GM12878 (cell line): ENCODE measurements around the gene ROBO1. TPM values are rescaled to one million over a fixed set of nuclear protein-coding genes. Genes with fewer than 3 reads are reported as not detected.

Experiments used
- ATAC-seq: fragments of 200-7000 bp; cut with Tn5 transposase; 3 replicates; pipeline ENCODE4 v1.9.1; 2020; ENCODE audit warnings: mild to moderate bottlenecking, moderate library complexity
- BruUV-seq: library from RNA; stranded (reverse); fragments of 400-500 nt; replicated peaks from 2 replicates; lab custom pipeline; 2021; lab: Mats Ljungman, UMichigan
- CTCF ChIA-PET: fragments of 300-600 bp; sonication (Branson Sonifier 250); formaldehyde crosslinking; extraction: SDS; loops from one replicate; lab custom pipeline; 2021; ENCODE audit warnings: inconsistent platforms; lab: Yijun Ruan, JAX
- POLR2A ChIA-PET: fragments of 350-600 bp; formaldehyde crosslinking; extraction: SDS; loops from one replicate; lab custom pipeline; 2021; ENCODE audit warnings: inconsistent platforms; lab: Charles Lee
- RAD21 ChIA-PET: fragments of 300-600 bp; sonication (Branson Sonifier 250); formaldehyde crosslinking; loops from one replicate; lab custom pipeline; 2023; ENCODE audit warnings: antibody characterized with exemption; ENCODE audit not compliant: unreplicated experiment; lab: Charles Lee
- SMC1A ChIA-PET: fragments of 300-600 bp; sonication (Branson Sonifier 250); formaldehyde crosslinking; loops from one replicate; lab custom pipeline; 2023; ENCODE audit not compliant: unreplicated experiment, uncharacterized antibody; lab: Charles Lee
- DNase-seq: peaks from one replicate; pipeline ENCODE4 v3.0.0-alpha.2; 2011; ENCODE audit warnings: low read depth, low spot score
- FAIRE-seq: peaks from 3 replicates; lab custom pipeline; 2011; peaks lifted over from hg19 to GRCh38; lab: Jason Lieb, UNC
- H2AFZ ChIP-seq: 2 replicates; pipeline ENCODE4 v1.6.0; 2011; ENCODE audit warnings: low read depth, low read length, control low read depth; ENCODE audit not compliant: control insufficient read depth
- H3K27ac ChIP-seq: 2 replicates; pipeline ENCODE4 v1.5.1; 2011; ENCODE audit warnings: control low read depth; ENCODE audit not compliant: control insufficient read depth, insufficient read depth
- H3K27me3 ChIP-seq, 2 experiments: replicated peaks in 1 of 2; 2 replicates each; pipeline versions ENCODE4 v1.6.0 to v1.6.1; 2011; ENCODE audit warnings: low read length in 1 of 2; ENCODE audit not compliant: control insufficient read depth in 2 of 2, insufficient read depth in 2 of 2
- H3K36me3 ChIP-seq, 2 experiments: 2 replicates each; pipeline ENCODE4 v1.5.1; 2011; ENCODE audit warnings: low read length in 1 of 2; ENCODE audit not compliant: control insufficient read depth in 2 of 2, insufficient read depth in 2 of 2
- H3K4me1 ChIP-seq: 2 replicates; pipeline ENCODE4 v1.6.1; 2011; ENCODE audit warnings: mild to moderate bottlenecking, low read length, moderate library complexity, mixed read lengths; ENCODE audit not compliant: control insufficient read depth, insufficient read depth
- H3K4me2 ChIP-seq: 2 replicates; pipeline ENCODE4 v1.6.0; 2011; ENCODE audit warnings: control low read depth; ENCODE audit not compliant: control insufficient read depth, insufficient read depth
- H3K4me3 ChIP-seq: fragments of 200-600 bp; sonication (generic); 2 replicates; pipeline ENCODE4 v1.5.1; 2016
- H3K79me2 ChIP-seq: 2 replicates; pipeline ENCODE4 v1.6.0; 2011; ENCODE audit warnings: low read length; ENCODE audit not compliant: control insufficient read depth, insufficient read depth
- H3K9ac ChIP-seq: 2 replicates; pipeline ENCODE4 v1.8.0; 2011; ENCODE audit warnings: low read length, control low read depth, mixed read lengths; ENCODE audit not compliant: control insufficient read depth, insufficient read depth
- H3K9me3 ChIP-seq: replicated peaks from 3 replicates; pipeline ENCODE4 v1.5.1; 2011; ENCODE audit warnings: mild to moderate bottlenecking, low read length; ENCODE audit not compliant: control insufficient read depth, insufficient read depth
- H4K20me1 ChIP-seq: 2 replicates; pipeline ENCODE4 v1.6.0; 2011; ENCODE audit not compliant: control insufficient read depth, insufficient read depth
- BACH1 ChIP-seq: fragments of 450-650 bp; IDR thresholded peaks from 2 replicates; pipeline ENCODE4 v1.6.1; 2017; ENCODE audit warnings: mild to moderate bottlenecking, borderline replicate concordance
- CHD4 ChIP-seq: fragments of 200-600 bp; sonication (generic); IDR thresholded peaks from 2 replicates; pipeline ENCODE4 v1.6.1; 2016; ENCODE audit warnings: mild to moderate bottlenecking
- E2F4 ChIP-seq: IDR thresholded peaks from 2 replicates; pipeline ENCODE4 v1.6.1; 2012; ENCODE audit warnings: low read depth, low read length, improper control_type of control experiment
- E4F1 ChIP-seq: fragments of 450-650 bp; IDR thresholded peaks from 2 replicates; pipeline ENCODE4 v1.6.1; 2018; ENCODE audit warnings: borderline replicate concordance, mild to moderate bottlenecking; ENCODE audit not compliant: partially characterized antibody
- EZH2 ChIP-seq: IDR thresholded peaks from 2 replicates; pipeline ENCODE4 v1.6.1; 2012; ENCODE audit warnings: low read depth, mild to moderate bottlenecking, control low read depth, inconsistent platforms, low read length, borderline replicate concordance; ENCODE audit not compliant: control insufficient read depth
- GATAD2B ChIP-seq: fragments of 450-650 bp; conservative IDR thresholded peaks from 2 replicates; pipeline ENCODE4 v1.6.1; 2017; ENCODE audit warnings: low read depth, mild to moderate bottlenecking, moderate library complexity
- MXI1 ChIP-seq: fragments of 150-350 bp; IDR thresholded peaks from 2 replicates; pipeline ENCODE4 v1.6.1; 2011; ENCODE audit warnings: low read depth, mild to moderate bottlenecking, inconsistent platforms, low read length, improper control_type of control experiment
- STAT3 ChIP-seq: IDR thresholded peaks from 2 replicates; pipeline ENCODE4 v1.6.1; 2011; ENCODE audit warnings: low read depth, low read length, improper control_type of control experiment
- USF2 ChIP-seq: IDR thresholded peaks from 2 replicates; pipeline ENCODE4 v1.6.1; 2011; ENCODE audit warnings: low read depth, low read length, improper control_type of control experiment, borderline replicate concordance
- WGBS: methylation state at CpG from one replicate; pipeline ENCODE4 v1.1.6; 2016; ENCODE audit warnings: low lambda C conversion rate; ENCODE audit not compliant: insufficient replicate concordance, insufficient coverage; ENCODE audit errors: missing lambda C conversion rate; 5-methylcytosine and 5-hydroxymethylcytosine counted together
- in situ Hi-C: fragments of 300-500 bp; cut with MboI; formaldehyde crosslinking; loops from 9 replicates; pipeline ENCODE4 v1.14.3; 2018; ENCODE audit warnings: mixed read lengths
- intact Hi-C: fragments of 100-400 bp; cut with micrococcal nuclease; formaldehyde crosslinking; loops from one replicate; pipeline ENCODE4 v1.14.2; 2022; ENCODE audit not compliant: unreplicated experiment
- polyA plus RNA-seq, 11 experiments: library from polyadenylated mRNA; depleted of rRNA in 4 of 11; unstranded in 6 of 11; stranded (reverse) in 5 of 11; fragments of >200 nt; fragmentation: Nextera tagmentation in 4 of 11; fragmentation: Illumina TruSeq in 1 of 11; extraction: Ambion mirVana in 4 of 11; extraction: Trizol in 1 of 11; gene quantifications; 1 replicate in 1 of 11; 2 replicates in 10 of 11; pipeline versions ENCODE4 v1.2.1 to v1.2.3, GENCODE V29; 2011 to 2016; ENCODE audit warnings: inconsistent platforms in 2 of 11, missing spikeins in 2 of 11, low read depth in 1 of 11
- total RNA-seq, 4 experiments: library from RNA; depleted of rRNA in 3 of 4; stranded (reverse); fragments of >200 nt in 3 of 4; fragmentation: Illumina TruSeq in 1 of 4; extraction: Trizol in 1 of 4; gene quantifications; 2 replicates each; pipeline versions ENCODE4 v1.2.1 to v1.2.3, GENCODE V29; 2013 to 2021

ROBO1 gene
- total and polyA plus RNA-seq, 10 of the 15 experiments (the other 5 are each of a cell fraction or from before 2014, with no cell fraction given) = 0.29 to 46.5 (median 1.2) TPM

- in situ Hi-C loops (no loop called here), intact Hi-C loops (no loop called here)
- ChIA-PET SMC1A (interaction anchor here (0.8 to 1.1 kb wide), 2 partner anchors 10 to 22 kb away, joined by 3 to 4 read pairs; no protein-coding TSS in a partner anchor), CTCF (no interaction called here), POLR2A (interaction anchor here (0.6 to 0.7 kb wide), 2 partner anchors 121 to 174 kb away, joined by 3 read pairs; no protein-coding TSS in a partner anchor), RAD21 (interaction anchor here (1.4 to 1.6 kb wide), 2 partner anchors 32 to 328 kb away, joined by 3 read pairs; no protein-coding TSS in a partner anchor)
- H3K9ac ChIP-seq = no peak overlapping the region
- BruUV-seq = no TSS peak
- no peak overlapping the region for H3K4me3 ChIP-seq
- H3K27ac ChIP-seq = no peak overlapping the region
- TF ChIP-seq EZH2 (no peak), E4F1 (no peak), STAT3 (no peak), GATAD2B (no peak), MXI1 (no peak), USF2 (no peak), BACH1 (no peak), CHD4 (no peak), E2F4 (no peak)
- DNase-seq = no peak
- 77% methylated on average over 1 of the region's 1 CpG for WGBS
- H3K27me3 ChIP-seq = no peaks in the 10 kb centered on the region
- H2AFZ ChIP-seq = no peak overlapping the region
- FAIRE-seq = no peak
- no peaks in the 10 kb centered on the region for H3K4me1 ChIP-seq
- ATAC-seq = no peak
- no peaks in the 10 kb centered on the region for H3K9me3 ChIP-seq
- no peaks in the 10 kb centered on the region for H3K79me2 ChIP-seq
- H4K20me1 ChIP-seq = no peaks in the 10 kb centered on the region
- no peaks in the 10 kb centered on the region for H3K36me3 ChIP-seq
- H3K4me2 ChIP-seq = no peak overlapping the region
Observed at GRCh38 chr3:78698431-78698830, 1069.4 kb downstream of the ROBO1 start.
